Dendritic cell treated with granulocyte-macrophage colony-stimulating factor and Interleukin-4, amounts not matched to agents 40 ng/mL and 50 ng/mL, for 4 days (primary cell): ENCODE results near the gene DICER1.

Source experiments
- H3K27ac Mint-ChIP-seq: one replicate; pipeline ENCODE4 v1.8.0; 2022; ENCODE audit warnings: mild to moderate bottlenecking, mixed read lengths
- H3K27me3 Mint-ChIP-seq: one replicate; pipeline ENCODE4 v1.8.0; 2022; ENCODE audit warnings: mild to moderate bottlenecking, mixed read lengths
- H3K36me3 Mint-ChIP-seq: one replicate; pipeline ENCODE4 v1.8.0; 2022; ENCODE audit warnings: low read depth, mixed read lengths
- H3K4me1 Mint-ChIP-seq: one replicate; pipeline ENCODE4 v1.8.0; 2022; ENCODE audit warnings: low read depth, mixed read lengths
- H3K4me3 Mint-ChIP-seq: one replicate; pipeline ENCODE4 v1.8.0; 2022; ENCODE audit warnings: mild to moderate bottlenecking, moderate library complexity, mixed read lengths
- H3K9me3 Mint-ChIP-seq: one replicate; pipeline ENCODE4 v1.8.0; 2022; ENCODE audit warnings: mixed read lengths
- intact Hi-C: fragments of 100-400 bp; cut with micrococcal nuclease; formaldehyde crosslinking; loops from one replicate; pipeline ENCODE4 v1.15.0; 2022

DICER1 gene

GRCh38 chr14:95092723-95093122 lies 64.6 kb downstream of the DICER1 start:
- H3K4me3 Mint-ChIP-seq: no peak overlapping the region
- intact Hi-C loops: no loop called here
- peaks cover 91% of the 10 kb centered on the region for H3K36me3 Mint-ChIP-seq
- no peaks in the 10 kb centered on the region for H3K27me3 Mint-ChIP-seq
- no peak overlapping the region for H3K27ac Mint-ChIP-seq
- no peaks in the 10 kb centered on the region for H3K9me3 Mint-ChIP-seq
- no peaks in the 10 kb centered on the region for H3K4me1 Mint-ChIP-seq

- Mint-ChIP-seq H3K4me1 (no peaks in the 10 kb centered on the region), H3K9me3 (no peaks in the 10 kb centered on the region), H3K27ac (no peak overlapping the region), H3K27me3 (no peaks in the 10 kb centered on the region), H3K4me3 (no peak overlapping the region), H3K36me3 (peaks cover 89% of the 10 kb centered on the region)
- intact Hi-C loops: no loop called here
These were observed 65.7 kb downstream of the DICER1 start for GRCh38 chr14:95091581-95091980.

- Mint-ChIP-seq H3K9me3 (no peaks in the 10 kb centered on the region), H3K27me3 (no peaks in the 10 kb centered on the region), H3K36me3 (peaks cover 80% of the 10 kb centered on the region), H3K4me1 (no peaks in the 10 kb centered on the region), H3K4me3 (no peak overlapping the region), H3K27ac (no peak overlapping the region)
- intact Hi-C loops: no loop called here
These were observed 68.7 kb downstream of the DICER1 start for GRCh38 chr14:95088665-95089064.

GRCh38 chr14:95087619-95088018 lies 69.7 kb downstream of the DICER1 start:
- H3K36me3 Mint-ChIP-seq: peaks cover 69% of the 10 kb centered on the region
- intact Hi-C loops: no loop called here
- H3K9me3 Mint-ChIP-seq: no peaks in the 10 kb centered on the region
- H3K27ac Mint-ChIP-seq: no peak overlapping the region
- H3K4me1 Mint-ChIP-seq: no peaks in the 10 kb centered on the region
- H3K4me3 Mint-ChIP-seq: no peak overlapping the region
- no peaks in the 10 kb centered on the region for H3K27me3 Mint-ChIP-seq

- Mint-ChIP-seq H3K4me3 (no peak overlapping the region), H3K27me3 (no peaks in the 10 kb centered on the region), H3K36me3 (peaks cover 52% of the 10 kb centered on the region), H3K27ac (no peak overlapping the region), H3K4me1 (no peaks in the 10 kb centered on the region), H3K9me3 (no peaks in the 10 kb centered on the region)
- intact Hi-C loops: no loop called here
These were observed 72.0 kb downstream of the DICER1 start for GRCh38 chr14:95085321-95085720.

- Mint-ChIP-seq H3K4me1 (no peaks in the 10 kb centered on the region), H3K27ac (no peak overlapping the region), H3K27me3 (peaks cover 9% of the 10 kb centered on the region), H3K9me3 (peaks cover 12% of the 10 kb centered on the region), H3K36me3 (no peaks in the 10 kb centered on the region), H3K4me3 (no peak overlapping the region)
- intact Hi-C loops: no loop called here
These were observed 78.5 kb downstream of the DICER1 start for GRCh38 chr14:95078867-95079266.

GRCh38 chr14:95077345-95077744 lies 80.0 kb downstream of the DICER1 start:
- no peak overlapping the region for H3K27ac Mint-ChIP-seq
- intact Hi-C loops: no loop called here
- no peaks in the 10 kb centered on the region for H3K36me3 Mint-ChIP-seq
- peaks cover 11% of the 10 kb centered on the region for H3K27me3 Mint-ChIP-seq
- no peak overlapping the region for H3K4me3 Mint-ChIP-seq
- H3K9me3 Mint-ChIP-seq: peaks cover 12% of the 10 kb centered on the region
- no peaks in the 10 kb centered on the region for H3K4me1 Mint-ChIP-seq

GRCh38 chr14:95075789-95076188 lies 81.5 kb downstream of the DICER1 start:
- Mint-ChIP-seq H3K27ac (no peak overlapping the region), H3K4me1 (no peaks in the 10 kb centered on the region), H3K4me3 (no peak overlapping the region), H3K27me3 (peaks cover 11% of the 10 kb centered on the region), H3K36me3 (no peaks in the 10 kb centered on the region), H3K9me3 (peaks cover 12% of the 10 kb centered on the region)
- intact Hi-C loops: no loop called here

GRCh38 chr14:95073947-95074346 lies 83.4 kb downstream of the DICER1 start:
- H3K9me3 Mint-ChIP-seq: peaks cover 12% of the 10 kb centered on the region
- H3K27me3 Mint-ChIP-seq: peaks cover 15% of the 10 kb centered on the region
- intact Hi-C loops: no loop called here

GRCh38 chr14:95072310-95072905 lies 84.9 kb downstream of the DICER1 start:
- Mint-ChIP-seq H3K4me3 (no peak overlapping the region), H3K27me3 (peaks cover 14% of the 10 kb centered on the region), H3K36me3 (no peaks in the 10 kb centered on the region), H3K9me3 (peaks cover 2% of the 10 kb centered on the region), H3K4me1 (no peaks in the 10 kb centered on the region), H3K27ac (no peak overlapping the region)
- intact Hi-C loops: no loop called here

More at GRCh38 chr14:95073947-95074346, 83.4 kb downstream of the DICER1 start:
- no peak overlapping the region for H3K4me3 Mint-ChIP-seq
- H3K36me3 Mint-ChIP-seq: no peaks in the 10 kb centered on the region
- no peak overlapping the region for H3K27ac Mint-ChIP-seq
- H3K4me1 Mint-ChIP-seq: no peaks in the 10 kb centered on the region

GRCh38 chr14:95071649-95072280 lies 85.6 kb downstream of the DICER1 start:
- H3K9me3 Mint-ChIP-seq: no peaks in the 10 kb centered on the region
- no peak overlapping the region for H3K27ac Mint-ChIP-seq
- peaks cover 11% of the 10 kb centered on the region for H3K27me3 Mint-ChIP-seq
- no peaks in the 10 kb centered on the region for H3K36me3 Mint-ChIP-seq
- no peaks in the 10 kb centered on the region for H3K4me1 Mint-ChIP-seq
- intact Hi-C loops: no loop called here
- no peak overlapping the region for H3K4me3 Mint-ChIP-seq

GRCh38 chr14:95070748-95071435 lies 86.4 kb downstream of the DICER1 start:
- H3K36me3 Mint-ChIP-seq: no peaks in the 10 kb centered on the region
- no peaks in the 10 kb centered on the region for H3K9me3 Mint-ChIP-seq
- no peak overlapping the region for H3K4me3 Mint-ChIP-seq
- peaks cover 10% of the 10 kb centered on the region for H3K27me3 Mint-ChIP-seq
- H3K27ac Mint-ChIP-seq: no peak overlapping the region
- H3K4me1 Mint-ChIP-seq: no peaks in the 10 kb centered on the region
- intact Hi-C loops: no loop called here

- Mint-ChIP-seq H3K27me3 (peaks cover 8% of the 10 kb centered on the region), H3K4me3 (no peak overlapping the region), H3K4me1 (no peaks in the 10 kb centered on the region), H3K9me3 (no peaks in the 10 kb centered on the region), H3K27ac (no peak overlapping the region), H3K36me3 (no peaks in the 10 kb centered on the region)
- intact Hi-C loops: no loop called here
These were observed 87.8 kb downstream of the DICER1 start for GRCh38 chr14:95069547-95069946.

GRCh38 chr14:95069018-95069417 lies 88.3 kb downstream of the DICER1 start:
- Mint-ChIP-seq H3K27ac (no peak overlapping the region), H3K36me3 (no peaks in the 10 kb centered on the region)
- intact Hi-C loops: no loop called here

More at GRCh38 chr14:95069018-95069417, 88.3 kb downstream of the DICER1 start:
- no peaks in the 10 kb centered on the region for H3K4me1 Mint-ChIP-seq
- peaks cover 13% of the 10 kb centered on the region for H3K27me3 Mint-ChIP-seq
- no peaks in the 10 kb centered on the region for H3K9me3 Mint-ChIP-seq
- no peak overlapping the region for H3K4me3 Mint-ChIP-seq
